Left lung (tissue), 10 donors: ENCODE measurements around the gene GAS2L3. TPM values are rescaled to one million over a fixed set of nuclear protein-coding genes. Genes with fewer than 3 reads are reported as not detected.

Source experiments
- ATAC-seq: fragments of 200-7000 bp; cut with Tn5 transposase; one replicate; pipeline ENCODE4 v1.9.1; 2020; ENCODE audit warnings: moderate library complexity
- DNase-seq, 4 donors: peaks; one replicate each; pipeline ENCODE4 v3.0.0-alpha.2; 2013 to 2020
- H3K27ac ChIP-seq, 2 donors: fragments of 200-600 bp; sonication (generic) in 1 of 2; one replicate each; pipeline versions ENCODE4 v1.5.0 to v1.8.0; 2020 to 2021
- H3K27me3 ChIP-seq, 2 donors: fragments of 200-600 bp; sonication (generic) in 1 of 2; one replicate each; pipeline versions ENCODE4 v1.5.0 to v1.8.0; 2020 to 2021
- H3K36me3 ChIP-seq, 2 donors: fragments of 200-600 bp; sonication (generic) in 1 of 2; one replicate each; pipeline versions ENCODE4 v1.5.0 to v1.8.0; 2020 to 2021
- H3K4me1 ChIP-seq, 2 donors: fragments of 200-600 bp; one replicate each; pipeline ENCODE4 v1.8.0; 2021
- H3K4me3 ChIP-seq, 2 donors: fragments of 200-600 bp; sonication (generic) in 1 of 2; one replicate each; pipeline versions ENCODE4 v1.5.0 to v1.8.0; 2020 to 2021; ENCODE audit warnings: mild to moderate bottlenecking in 1 of 2
- H3K9me3 ChIP-seq, 2 donors: fragments of 200-600 bp; sonication (generic) in 1 of 2; one replicate each; pipeline versions ENCODE4 v1.5.0 to v1.8.0; 2020 to 2021
- intact Hi-C, 2 donors: fragments of 100-400 bp; cut with DNase I; formaldehyde crosslinking; loops; one replicate each; pipeline versions ENCODE4 v1.11.2 to v1.14.2; 2022
- polyA plus RNA-seq, 6 donors: library from polyadenylated mRNA; unstranded; fragments of 120-200 nt; gene quantifications; one replicate each; pipeline ENCODE4 v1.2.1, GENCODE V29; 2013; ENCODE audit not compliant: insufficient read length in 6 of 6
- total RNA-seq, 2 donors: library from RNA; stranded (reverse); fragmentation: NEBNext Ultra II Directional; extraction: Animal tissue kit (Norgen Biotek cat#: 25700); gene quantifications; one replicate each; pipeline ENCODE4 v1.2.1, GENCODE V29; 2021
- TF ChIP-seq, protein P1 (sequence below), 2 donors: fragments of 200-600 bp; sonication (generic) in 1 of 2; IDR thresholded peaks; one replicate each; pipeline versions ENCODE4 v1.5.0 to v1.8.0; 2021; ENCODE audit warnings: antibody characterized with exemption in 2 of 2
- donor health status: DM: no; HTN: yes; CAD: no.
- donor health status: DM: no; HTN: no; CAD: no.

Gene GAS2L3
- total and polyA plus RNA-seq, 8 donors, result 14.7 to 38.2 (median 23.4) TPM

DNA sequence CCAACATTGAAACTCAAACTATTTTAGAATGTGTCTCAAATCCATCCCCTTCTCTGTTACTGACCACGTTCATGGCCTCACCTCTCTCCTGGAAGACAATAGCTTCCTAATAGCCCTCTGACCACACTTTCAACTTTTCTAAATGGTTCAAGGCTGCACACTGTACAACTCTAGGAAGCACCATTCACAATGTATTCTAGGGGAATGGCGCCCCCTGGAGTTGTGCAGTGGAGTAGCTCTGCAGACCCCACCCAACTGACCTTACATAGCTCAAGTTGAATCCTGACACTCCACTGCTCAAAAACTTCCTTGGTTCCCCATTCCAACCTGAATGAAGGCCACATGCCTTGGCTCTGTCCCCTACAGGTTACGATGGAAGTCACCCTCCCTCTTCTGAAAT lies 77.6 kb downstream of the GAS2L3 start:
- Histone ChIP-seq H3K9me3 (no peaks in the 10 kb centered on the region), H3K27me3 (peaks cover 0 to 4% of the 10 kb centered on the region in 2 donors), H3K27ac (no peak overlapping the region), H3K36me3 (no peaks in the 10 kb centered on the region), H3K4me1 (no peaks in the 10 kb centered on the region), H3K4me3 (no peak overlapping the region)
- DNase-seq, result no peak
- TF ChIP-seq, protein P1, sequence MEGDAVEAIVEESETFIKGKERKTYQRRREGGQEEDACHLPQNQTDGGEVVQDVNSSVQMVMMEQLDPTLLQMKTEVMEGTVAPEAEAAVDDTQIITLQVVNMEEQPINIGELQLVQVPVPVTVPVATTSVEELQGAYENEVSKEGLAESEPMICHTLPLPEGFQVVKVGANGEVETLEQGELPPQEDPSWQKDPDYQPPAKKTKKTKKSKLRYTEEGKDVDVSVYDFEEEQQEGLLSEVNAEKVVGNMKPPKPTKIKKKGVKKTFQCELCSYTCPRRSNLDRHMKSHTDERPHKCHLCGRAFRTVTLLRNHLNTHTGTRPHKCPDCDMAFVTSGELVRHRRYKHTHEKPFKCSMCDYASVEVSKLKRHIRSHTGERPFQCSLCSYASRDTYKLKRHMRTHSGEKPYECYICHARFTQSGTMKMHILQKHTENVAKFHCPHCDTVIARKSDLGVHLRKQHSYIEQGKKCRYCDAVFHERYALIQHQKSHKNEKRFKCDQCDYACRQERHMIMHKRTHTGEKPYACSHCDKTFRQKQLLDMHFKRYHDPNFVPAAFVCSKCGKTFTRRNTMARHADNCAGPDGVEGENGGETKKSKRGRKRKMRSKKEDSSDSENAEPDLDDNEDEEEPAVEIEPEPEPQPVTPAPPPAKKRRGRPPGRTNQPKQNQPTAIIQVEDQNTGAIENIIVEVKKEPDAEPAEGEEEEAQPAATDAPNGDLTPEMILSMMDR (IDR thresholded peaks at IDR 0.05), result no peak
- intact Hi-C loops, result no loop called here
- no peak for ATAC-seq

DNA sequence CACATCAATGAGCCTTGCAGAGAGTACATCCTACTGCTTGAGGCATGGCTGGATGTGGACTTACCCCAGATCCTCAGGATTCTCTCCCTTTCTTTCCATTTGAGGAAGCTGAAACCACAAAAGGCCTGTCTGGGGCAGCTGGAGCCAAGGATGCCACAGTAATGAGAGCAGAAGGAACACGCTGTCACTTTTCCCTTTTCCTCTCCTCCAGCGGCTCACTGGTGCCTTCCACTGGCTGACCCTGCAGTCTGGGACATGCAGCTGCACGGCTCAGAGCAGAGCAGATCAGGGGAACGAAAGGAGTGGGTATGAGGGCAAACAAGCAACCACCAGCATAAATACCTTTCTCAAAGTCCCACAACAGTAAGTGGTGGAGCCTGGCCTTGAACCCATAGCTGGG lies 78.2 kb downstream of the GAS2L3 start:
- Histone ChIP-seq H3K36me3 (no peaks in the 10 kb centered on the region), H3K4me1 (no peaks in the 10 kb centered on the region), H3K9me3 (no peaks in the 10 kb centered on the region), H3K27ac (no peak overlapping the region), H3K4me3 (no peak overlapping the region), H3K27me3 (no peaks in the 10 kb centered on the region)
- DNase-seq (no peak), ATAC-seq (no peak)
- TF ChIP-seq, protein P1 (IDR thresholded peaks at IDR 0.05), result no peak
- intact Hi-C loops, result no loop called here

DNA sequence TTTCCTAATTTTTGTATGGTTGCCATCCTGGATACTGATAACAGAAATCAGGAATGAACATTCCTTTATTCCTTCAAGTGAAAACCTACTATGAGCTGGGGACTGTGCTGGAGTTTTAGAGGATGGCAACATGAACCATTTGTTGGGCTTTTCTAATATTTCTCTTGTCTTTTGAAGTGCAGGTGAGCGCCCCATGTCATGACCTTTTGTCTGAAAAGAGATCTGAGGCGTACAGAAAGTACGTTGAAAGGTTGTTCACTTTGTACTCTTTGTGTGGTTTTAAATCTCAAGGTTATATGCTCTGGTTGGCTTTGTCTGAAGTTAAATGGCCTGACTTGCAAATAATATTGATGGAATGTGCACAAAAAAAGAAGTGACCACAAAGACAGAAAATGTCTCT lies 79.0 kb downstream of the GAS2L3 start:
- no peak for ATAC-seq

DNA sequence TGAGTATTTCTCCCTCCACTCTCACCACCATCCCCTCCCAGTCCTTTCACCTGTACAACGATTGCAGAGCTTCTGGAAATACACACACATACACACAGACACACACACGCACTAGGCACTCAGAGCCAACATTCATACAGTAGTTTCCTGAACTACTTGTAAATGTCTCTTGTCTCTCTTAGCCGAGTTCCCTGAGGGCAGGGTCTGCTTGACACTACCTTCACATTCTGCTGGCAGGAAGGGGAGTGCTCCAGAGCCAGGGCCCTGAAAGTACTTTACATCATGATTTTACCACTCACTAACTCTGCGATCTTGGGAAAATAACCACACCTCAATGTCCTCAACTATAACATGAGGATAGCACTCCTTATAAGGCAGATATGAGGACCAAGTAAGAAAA lies 82.7 kb downstream of the GAS2L3 start:
- ATAC-seq (no peak), DNase-seq (no peak)
- no peaks in the 10 kb centered on the region for H3K4me1 ChIP-seq
- intact Hi-C loops, result no loop called here
- H3K9me3 ChIP-seq, result no peaks in the 10 kb centered on the region
- TF ChIP-seq, protein P1 (IDR thresholded peaks at IDR 0.05), result no peak
- H3K27me3 ChIP-seq, result peaks cover 0 to 10% of the 10 kb centered on the region in 2 donors
- H3K4me3 ChIP-seq, result no peak overlapping the region
- H3K36me3 ChIP-seq, result no peaks in the 10 kb centered on the region
- H3K27ac ChIP-seq, result no peak overlapping the region

More for the DNA sequence above, 79.0 kb downstream of the GAS2L3 start:
- TF ChIP-seq, protein P1 (IDR thresholded peaks at IDR 0.05), result no peak
- Histone ChIP-seq H3K4me1 (no peaks in the 10 kb centered on the region), H3K36me3 (no peaks in the 10 kb centered on the region), H3K27ac (no peak overlapping the region), H3K27me3 (no peaks in the 10 kb centered on the region), H3K4me3 (no peak overlapping the region), H3K9me3 (no peaks in the 10 kb centered on the region)
- intact Hi-C loops, result no loop called here
- DNase-seq, result no peak

DNA sequence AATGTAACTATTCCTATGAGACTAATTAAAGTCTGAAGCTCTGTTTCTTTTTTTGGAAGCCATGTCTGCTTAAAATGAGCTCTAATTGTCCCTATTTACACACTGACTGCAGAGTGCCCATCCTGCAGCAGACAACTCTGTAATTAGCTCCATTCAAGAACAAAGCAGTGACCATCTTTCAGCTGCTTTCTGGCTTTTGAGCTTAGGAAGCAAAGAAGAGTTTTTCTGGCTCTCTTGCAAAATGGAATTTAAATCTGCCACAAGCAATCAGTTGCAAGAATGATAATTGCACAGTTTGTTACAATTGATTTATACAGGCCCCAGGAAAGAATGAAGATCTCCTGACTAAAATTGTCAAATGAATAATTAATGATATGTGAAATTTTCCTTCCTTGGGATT lies 83.4 kb downstream of the GAS2L3 start:
- intact Hi-C loops, result no loop called here
- H3K27me3 ChIP-seq, result peaks cover 0 to 10% of the 10 kb centered on the region in 2 donors
- no peaks in the 10 kb centered on the region for H3K4me1 ChIP-seq
- no peaks in the 10 kb centered on the region for H3K9me3 ChIP-seq
- no peak for ATAC-seq
- H3K27ac ChIP-seq, result no peak overlapping the region
- no peak for DNase-seq
- no peak overlapping the region for H3K4me3 ChIP-seq
- TF ChIP-seq, protein P1 (IDR thresholded peaks at IDR 0.05), result no peak
- H3K36me3 ChIP-seq, result no peaks in the 10 kb centered on the region
